ENCODE measurements around the gene SESN1.

DNA sequence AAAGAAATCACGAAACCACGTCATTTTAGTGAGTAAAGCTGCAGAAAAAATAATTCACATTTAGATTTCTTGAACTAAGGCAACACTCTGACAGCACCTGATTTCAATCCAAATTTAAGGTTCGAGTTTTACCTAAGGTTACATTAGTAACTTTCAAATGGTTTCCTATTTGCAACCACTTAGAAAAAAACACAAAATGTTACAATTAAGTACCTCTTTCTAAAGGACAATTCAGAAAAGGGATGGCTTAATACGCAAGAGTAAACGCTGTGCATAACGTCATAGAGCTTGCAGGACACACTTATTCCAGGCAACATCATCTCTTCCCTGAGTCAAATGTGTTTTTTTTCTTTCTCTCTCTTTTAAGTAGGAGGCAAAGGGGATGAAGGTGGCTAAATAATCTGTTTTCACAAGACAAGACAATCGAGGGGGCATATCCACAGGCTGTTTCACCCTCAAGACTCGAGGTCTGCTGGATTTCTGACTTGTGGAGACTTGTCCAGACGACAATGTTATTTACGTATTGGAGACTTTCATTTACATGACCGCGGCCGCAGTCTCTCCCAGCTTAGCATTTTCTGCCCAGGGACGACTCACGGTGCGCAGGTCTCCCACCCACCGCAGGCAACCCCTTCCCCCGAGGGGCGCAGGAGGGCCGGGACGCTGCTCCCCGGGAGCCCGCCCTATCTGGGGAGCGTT is 86.0 kb downstream of the SESN1 start:
- TF ChIP-seq, protein P1, sequence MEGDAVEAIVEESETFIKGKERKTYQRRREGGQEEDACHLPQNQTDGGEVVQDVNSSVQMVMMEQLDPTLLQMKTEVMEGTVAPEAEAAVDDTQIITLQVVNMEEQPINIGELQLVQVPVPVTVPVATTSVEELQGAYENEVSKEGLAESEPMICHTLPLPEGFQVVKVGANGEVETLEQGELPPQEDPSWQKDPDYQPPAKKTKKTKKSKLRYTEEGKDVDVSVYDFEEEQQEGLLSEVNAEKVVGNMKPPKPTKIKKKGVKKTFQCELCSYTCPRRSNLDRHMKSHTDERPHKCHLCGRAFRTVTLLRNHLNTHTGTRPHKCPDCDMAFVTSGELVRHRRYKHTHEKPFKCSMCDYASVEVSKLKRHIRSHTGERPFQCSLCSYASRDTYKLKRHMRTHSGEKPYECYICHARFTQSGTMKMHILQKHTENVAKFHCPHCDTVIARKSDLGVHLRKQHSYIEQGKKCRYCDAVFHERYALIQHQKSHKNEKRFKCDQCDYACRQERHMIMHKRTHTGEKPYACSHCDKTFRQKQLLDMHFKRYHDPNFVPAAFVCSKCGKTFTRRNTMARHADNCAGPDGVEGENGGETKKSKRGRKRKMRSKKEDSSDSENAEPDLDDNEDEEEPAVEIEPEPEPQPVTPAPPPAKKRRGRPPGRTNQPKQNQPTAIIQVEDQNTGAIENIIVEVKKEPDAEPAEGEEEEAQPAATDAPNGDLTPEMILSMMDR (IDR thresholded peaks at IDR 0.05), result no peak
- no peak for TF ChIP-seq POLR2A (IDR thresholded peaks at IDR 0.05; ENCODE audit: low read depth)
- TF ChIP-seq EP300 (IDR thresholded peaks at IDR 0.05), result peak; percentile 18
- peak in 1 of 2 donors; percentile 61 for TF ChIP-seq POLR2AphosphoS5 (IDR thresholded peaks at IDR 0.05)

Measured in esophagus muscularis mucosa (tissue), 4 donors.